Measurements from ENCODE around the gene STK31.
"Not testable (repeated sequence)": the region's sequence is repeated elsewhere in the genome, so short reads cannot be mapped to it uniquely, and the experiment has no call there.

The STK31 gene, protein sequence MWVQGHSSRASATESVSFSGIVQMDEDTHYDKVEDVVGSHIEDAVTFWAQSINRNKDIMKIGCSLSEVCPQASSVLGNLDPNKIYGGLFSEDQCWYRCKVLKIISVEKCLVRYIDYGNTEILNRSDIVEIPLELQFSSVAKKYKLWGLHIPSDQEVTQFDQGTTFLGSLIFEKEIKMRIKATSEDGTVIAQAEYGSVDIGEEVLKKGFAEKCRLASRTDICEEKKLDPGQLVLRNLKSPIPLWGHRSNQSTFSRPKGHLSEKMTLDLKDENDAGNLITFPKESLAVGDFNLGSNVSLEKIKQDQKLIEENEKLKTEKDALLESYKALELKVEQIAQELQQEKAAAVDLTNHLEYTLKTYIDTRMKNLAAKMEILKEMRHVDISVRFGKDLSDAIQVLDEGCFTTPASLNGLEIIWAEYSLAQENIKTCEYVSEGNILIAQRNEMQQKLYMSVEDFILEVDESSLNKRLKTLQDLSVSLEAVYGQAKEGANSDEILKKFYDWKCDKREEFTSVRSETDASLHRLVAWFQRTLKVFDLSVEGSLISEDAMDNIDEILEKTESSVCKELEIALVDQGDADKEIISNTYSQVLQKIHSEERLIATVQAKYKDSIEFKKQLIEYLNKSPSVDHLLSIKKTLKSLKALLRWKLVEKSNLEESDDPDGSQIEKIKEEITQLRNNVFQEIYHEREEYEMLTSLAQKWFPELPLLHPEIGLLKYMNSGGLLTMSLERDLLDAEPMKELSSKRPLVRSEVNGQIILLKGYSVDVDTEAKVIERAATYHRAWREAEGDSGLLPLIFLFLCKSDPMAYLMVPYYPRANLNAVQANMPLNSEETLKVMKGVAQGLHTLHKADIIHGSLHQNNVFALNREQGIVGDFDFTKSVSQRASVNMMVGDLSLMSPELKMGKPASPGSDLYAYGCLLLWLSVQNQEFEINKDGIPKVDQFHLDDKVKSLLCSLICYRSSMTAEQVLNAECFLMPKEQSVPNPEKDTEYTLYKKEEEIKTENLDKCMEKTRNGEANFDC

DNA sequence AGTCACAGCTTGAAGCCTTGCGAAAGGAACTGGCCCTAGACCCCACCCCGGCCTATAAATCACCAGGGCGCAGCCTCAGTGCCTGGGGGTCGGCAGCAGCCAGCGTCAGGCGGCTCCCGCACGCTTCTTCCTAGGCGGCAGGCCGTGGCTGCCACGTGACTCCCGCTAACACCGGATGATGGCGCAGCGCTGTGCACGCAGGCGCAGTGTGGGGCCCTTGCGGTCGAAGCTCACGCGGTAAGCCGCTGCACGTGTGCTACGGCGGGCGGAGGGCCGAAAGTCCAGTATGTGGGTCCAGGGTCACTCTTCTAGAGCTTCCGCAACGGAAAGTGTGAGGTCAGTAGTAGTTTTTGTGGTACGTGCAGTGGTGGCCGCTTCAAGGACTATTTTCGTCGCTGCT lies at the start of gene STK31:
Gene STK31 (plus strand): TSS at position 220 of the 400 bp plus-strand sequence. CDS start 67 bp downstream, at position 287.
- no peak for DNase-seq
- TF ChIP-seq GATA1 (IDR thresholded peaks at IDR 0.05; ENCODE audit: low read depth, low read length) (no peak), POLR2A (IDR thresholded peaks at IDR 0.05; ENCODE audit: low read length) (no peak)

DNA sequence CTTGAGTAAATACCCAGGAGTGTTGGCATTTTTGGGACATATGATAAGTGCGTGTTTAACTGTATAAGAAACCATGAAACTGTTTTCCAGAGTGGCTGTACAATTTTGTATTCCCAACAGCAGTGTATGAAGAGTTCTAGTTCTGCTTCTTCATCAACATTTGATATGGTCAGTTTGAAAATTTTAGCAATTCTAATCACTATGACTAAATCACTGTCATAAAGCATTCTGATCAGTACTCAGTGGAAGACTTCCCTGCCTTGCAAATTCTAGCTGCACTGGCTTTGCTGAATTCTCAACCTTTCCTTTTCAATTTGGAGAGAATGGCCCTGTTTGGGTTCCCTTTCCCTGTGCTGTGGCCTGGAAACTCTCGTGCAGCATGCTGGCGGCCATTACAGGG lies 48.6 kb upstream of the STK31 start:
- TF ChIP-seq GATA1 (IDR thresholded peaks at IDR 0.05; ENCODE audit: low read depth, low read length): no peak
- TF ChIP-seq POLR2A (IDR thresholded peaks at IDR 0.05; ENCODE audit: low read length): no peak
- DNase-seq: no peak

DNA sequence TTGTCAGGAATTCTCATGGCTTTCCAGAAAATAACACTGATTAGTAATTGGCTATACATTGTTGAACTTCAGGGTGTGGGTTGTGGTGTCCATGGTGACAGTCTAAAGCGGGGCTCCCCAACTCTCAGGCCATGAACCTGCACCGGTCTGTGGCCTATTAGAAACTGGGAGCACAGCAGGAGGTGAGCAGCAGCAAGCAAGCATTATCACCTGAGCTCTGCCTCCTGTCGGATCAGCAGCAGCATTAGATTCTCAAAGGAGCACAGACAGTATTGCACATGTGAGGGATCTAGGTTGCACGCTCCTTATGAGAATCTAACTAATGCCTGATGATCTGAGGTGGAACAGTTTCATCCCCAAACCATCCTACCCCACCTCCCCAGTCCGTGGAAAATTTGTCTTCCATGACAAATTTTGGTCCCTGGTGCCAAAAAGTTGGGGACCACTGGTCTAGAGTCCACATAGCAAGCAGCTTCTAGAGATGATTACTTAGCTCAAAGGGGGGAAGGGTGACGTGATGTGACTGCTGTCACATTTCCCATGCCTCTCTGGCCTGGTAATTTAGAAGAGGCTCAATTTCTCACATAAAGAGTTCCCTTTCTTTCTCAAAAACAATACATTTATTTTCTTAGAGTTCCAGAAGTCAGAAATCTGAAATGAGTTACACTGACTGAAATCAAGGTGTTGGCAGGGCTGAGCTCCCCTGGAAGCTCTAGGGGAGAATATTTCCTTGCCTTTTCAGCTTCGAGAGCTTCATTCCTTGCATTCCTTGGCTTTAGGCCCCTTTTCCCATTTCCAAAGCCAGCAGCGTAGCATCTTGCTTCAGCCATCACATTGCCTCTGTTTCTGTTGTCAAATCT lies 47.7 kb upstream of the STK31 start:
- no peak for TF ChIP-seq GATA1 (IDR thresholded peaks at IDR 0.05; ENCODE audit: low read depth, low read length)
- no peak for TF ChIP-seq POLR2A (IDR thresholded peaks at IDR 0.05; ENCODE audit: low read length)
- no peak for DNase-seq

DNA sequence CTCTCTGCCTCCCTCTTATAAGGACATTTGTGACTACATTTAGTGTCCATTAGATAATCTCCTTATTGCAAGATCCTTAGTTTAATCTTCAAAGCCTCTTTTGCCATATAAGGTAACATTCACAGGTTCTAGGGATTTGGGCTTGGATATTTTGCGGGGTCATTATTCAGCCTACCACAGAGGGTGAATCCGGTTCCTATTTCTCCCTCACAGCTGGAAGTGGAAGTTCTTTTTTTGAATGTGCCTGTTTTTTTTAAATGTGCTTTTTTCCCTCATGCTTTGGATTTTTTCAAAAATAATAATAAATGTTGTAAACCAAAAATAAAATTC lies 47.1 kb upstream of the STK31 start:
- no peak for DNase-seq
- TF ChIP-seq GATA1 (IDR thresholded peaks at IDR 0.05; ENCODE audit: low read depth, low read length): no peak
- no peak for TF ChIP-seq POLR2A (IDR thresholded peaks at IDR 0.05; ENCODE audit: low read length)

DNA sequence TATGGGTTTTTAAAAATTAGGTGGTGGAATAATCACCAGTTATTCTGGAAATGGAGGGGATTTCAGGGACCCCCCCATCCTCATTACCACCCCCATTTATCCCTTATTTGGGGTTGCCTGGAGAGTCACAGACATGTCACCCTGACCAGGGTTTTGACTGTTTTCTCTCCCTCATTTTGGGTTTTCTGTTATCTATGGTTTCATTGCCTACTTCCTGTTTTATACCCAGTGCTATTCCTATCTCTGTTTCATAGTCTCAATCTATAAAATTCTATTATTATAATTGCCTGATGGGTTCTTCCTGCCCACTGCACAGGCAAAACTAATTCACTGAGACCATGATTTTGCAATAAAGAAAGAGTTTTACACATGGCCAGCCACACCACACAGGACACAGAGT lies 45.9 kb upstream of the STK31 start:
- no peak for DNase-seq
- TF ChIP-seq POLR2A (IDR thresholded peaks at IDR 0.05; ENCODE audit: low read length): no peak
- no peak for TF ChIP-seq GATA1 (IDR thresholded peaks at IDR 0.05; ENCODE audit: low read depth, low read length)

DNA sequence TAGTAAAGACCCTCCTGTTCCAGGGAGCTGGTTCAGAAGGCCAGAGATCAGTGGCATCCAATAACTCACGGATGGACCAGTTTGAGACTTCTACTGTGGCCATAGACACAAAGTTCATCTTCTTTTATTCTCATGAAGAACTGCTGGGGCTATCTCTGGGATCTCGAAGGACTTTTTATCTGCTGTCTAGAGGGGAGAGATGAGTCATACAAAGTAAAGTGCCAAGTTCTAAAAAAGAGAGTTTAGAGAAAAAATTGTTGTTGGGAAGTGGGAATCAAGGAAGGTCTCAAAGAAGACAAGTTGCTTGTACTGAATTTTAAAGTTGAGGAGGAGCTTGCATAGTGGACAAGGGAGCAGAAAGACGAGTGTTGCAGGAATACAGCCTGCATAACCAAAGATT lies 38.0 kb upstream of the STK31 start:
- DNase-seq: no peak
- TF ChIP-seq POLR2A (IDR thresholded peaks at IDR 0.05; ENCODE audit: low read length) (no peak), GATA1 (IDR thresholded peaks at IDR 0.05; ENCODE audit: low read depth, low read length) (no peak)

DNA sequence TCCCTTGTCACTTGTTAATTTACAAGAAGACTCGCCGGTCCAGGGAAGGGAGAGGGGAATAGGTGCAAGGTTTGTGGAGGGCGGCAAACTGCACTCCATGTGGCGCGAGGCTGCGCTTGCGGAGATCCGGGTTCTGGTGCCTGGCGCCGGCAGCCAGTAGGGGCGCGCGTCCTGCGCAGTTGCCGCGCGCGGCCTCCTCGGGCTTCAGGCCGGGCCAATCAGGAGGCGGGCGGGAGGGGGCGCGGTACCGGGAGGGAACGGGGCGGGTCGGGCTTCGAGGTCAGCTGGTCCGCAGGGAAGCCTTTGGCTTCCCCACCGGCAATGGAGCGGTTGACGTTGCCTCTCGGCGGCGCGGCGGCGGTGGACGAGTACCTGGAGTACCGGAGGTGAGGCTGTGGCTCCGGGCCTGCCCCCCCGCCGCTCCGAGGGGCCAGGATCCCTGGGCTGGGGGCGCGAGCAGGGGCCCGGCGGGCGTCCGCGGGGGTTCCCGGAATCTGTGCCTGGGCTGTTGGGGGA lies 30.1 kb upstream of the STK31 start, which contains the start of gene FAM221A:
Gene FAM221A (plus strand): TSS at position 302 of the 516 bp plus-strand sequence. CDS start 20 bp downstream, at position 322.
- TF ChIP-seq GATA1 (IDR thresholded peaks at IDR 0.05; ENCODE audit: low read depth, low read length) (no peak), POLR2A (IDR thresholded peaks at IDR 0.05; ENCODE audit: low read length) (no peak)
- DNase-seq: peak; percentile 88 to 91

DNA sequence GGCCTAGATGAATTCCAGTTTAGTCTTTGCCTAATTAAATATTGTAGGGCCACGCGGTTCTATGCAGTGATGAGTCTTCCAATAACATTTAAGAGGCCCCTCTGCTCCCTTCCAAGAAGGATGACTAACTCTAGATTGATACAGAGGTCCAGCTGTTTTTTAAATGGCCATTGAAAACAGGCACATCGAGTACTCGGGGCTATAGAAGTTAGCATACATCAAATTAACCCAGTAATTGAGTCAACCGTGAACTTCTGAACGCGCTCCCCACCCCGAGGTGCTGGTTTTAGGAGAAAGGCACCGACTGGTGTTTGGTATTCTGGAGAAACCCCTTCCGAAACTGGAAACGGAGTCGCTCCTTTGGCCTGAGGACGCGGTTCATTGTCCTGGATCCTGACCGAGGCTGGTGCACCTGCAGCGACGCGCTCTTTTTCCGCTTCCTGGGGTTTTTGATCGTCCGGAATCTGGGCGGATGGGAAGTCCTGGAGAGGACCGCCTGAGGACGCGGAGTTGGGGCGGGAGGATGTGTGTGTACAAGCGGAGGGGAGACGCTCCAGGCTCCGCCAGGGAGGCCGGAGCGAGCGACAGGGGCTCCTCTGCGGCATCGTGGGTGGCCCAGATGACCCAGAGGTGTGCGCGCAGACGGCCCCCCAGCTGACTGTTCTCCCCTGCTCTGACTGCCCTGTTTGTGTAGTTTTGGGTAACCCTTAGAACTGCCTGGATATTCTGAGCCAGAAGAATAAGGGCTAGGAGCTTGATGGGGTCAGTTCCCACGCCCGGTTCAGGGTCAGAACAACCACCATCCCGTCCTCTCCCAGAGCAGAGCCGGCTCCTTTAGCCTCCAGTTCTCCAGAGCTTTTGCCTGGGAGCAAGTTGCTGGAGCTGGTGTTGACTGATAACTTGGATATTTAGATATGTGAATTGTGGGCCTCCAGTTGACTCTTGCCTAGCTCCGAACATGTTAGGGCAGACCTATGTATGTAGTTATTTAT lies 29.3 kb upstream of the STK31 start:
- TF ChIP-seq GATA1 (IDR thresholded peaks at IDR 0.05; ENCODE audit: low read depth, low read length) (no peak), POLR2A (IDR thresholded peaks at IDR 0.05; ENCODE audit: low read length) (no peak)
- DNase-seq: peak; percentile 44 to 53

DNA sequence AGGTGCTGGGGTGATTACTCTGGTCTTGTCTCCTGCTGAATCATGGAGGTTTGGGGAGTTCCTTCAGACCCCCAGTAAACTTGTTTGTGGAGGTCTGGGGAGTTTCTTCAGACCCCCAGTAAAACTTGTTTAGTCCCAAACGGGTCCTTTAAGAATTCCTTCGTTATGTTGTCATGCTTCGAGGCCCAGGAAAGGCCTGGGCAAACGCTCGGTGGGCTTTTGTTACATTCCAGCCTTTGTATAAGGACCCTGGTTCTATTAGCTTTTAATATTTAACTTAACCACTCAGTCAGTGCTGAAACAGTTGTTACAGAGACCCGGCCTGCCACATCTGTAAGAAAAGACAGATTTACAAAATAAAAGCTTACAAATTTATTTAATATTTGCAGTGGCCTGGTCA lies 26.0 kb upstream of the STK31 start:
- not testable (repeated sequence) for DNase-seq

DNA sequence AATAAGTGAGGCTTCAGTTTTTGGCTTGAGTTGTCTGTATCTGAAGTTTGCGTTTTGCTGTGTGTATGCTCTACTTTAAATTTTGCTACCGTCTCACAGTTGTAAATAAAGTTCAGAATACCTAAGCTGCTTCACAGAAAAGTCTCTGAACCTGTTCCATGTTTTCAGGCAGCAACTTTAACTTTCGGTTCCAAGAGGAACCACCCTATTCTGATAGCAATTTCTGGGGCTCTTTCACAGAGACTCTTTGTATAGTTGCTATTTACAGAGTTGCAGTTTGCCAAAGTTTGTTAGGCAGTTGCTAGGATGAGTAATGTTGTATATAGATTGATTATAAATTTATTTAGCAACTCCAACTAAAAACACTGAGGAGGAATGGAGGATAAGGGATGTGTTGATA lies 24.3 kb upstream of the STK31 start:
- TF ChIP-seq POLR2A (IDR thresholded peaks at IDR 0.05; ENCODE audit: low read length) (no peak), GATA1 (IDR thresholded peaks at IDR 0.05; ENCODE audit: low read depth, low read length) (no peak)
- no peak for DNase-seq

DNA sequence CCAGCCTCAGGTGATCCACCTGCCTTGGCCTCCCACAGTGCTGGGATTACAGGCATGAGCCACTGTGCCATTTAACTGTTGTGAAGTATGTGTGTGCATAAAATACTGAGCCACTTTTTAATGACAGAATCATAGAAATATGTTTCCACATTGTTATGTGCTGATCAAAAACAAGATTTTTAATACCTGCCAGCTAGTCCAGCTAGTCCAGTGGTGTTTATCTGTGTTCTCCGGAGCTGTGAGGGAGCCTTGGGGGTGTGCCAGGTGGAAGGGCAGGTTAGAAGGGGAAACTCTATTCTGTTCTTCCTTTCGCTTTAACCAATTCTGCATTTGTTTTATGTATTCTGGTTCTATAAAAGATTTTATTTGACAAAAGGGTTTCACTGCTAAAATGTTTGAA lies 23.0 kb upstream of the STK31 start:
- no peak for DNase-seq
- no peak for TF ChIP-seq POLR2A (IDR thresholded peaks at IDR 0.05; ENCODE audit: low read length)
- TF ChIP-seq GATA1 (IDR thresholded peaks at IDR 0.05; ENCODE audit: low read depth, low read length): no peak

DNA sequence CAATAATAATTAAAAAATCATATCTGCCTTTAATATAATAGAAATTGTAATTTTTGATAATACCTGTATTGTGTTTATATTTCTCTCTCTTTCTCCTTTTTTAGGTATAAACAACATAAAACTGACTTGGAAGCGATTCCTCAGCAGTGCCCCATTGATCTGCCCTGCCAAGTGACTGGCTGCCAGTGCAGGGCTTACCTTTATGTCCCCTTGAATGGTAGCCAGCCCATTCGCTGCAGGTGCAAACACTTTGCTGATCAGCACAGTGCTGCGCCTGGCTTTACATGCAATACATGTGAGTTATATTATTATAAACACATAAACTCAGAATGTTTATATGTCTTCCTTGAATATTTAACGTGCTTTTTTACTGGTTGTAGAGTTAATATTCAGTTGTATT lies 20.9 kb upstream of the STK31 start:
- TF ChIP-seq GATA1 (IDR thresholded peaks at IDR 0.05; ENCODE audit: low read depth, low read length) (no peak), POLR2A (IDR thresholded peaks at IDR 0.05; ENCODE audit: low read length) (no peak)
- DNase-seq: no peak

All from erythroblast (primary cell).